ENCODE measurements around the gene SLC44A1.

The SLC44A1 gene

GRCh38 chr9:105437704-105438103 is 193.3 kb downstream of the SLC44A1 start:
- no peak for DNase-seq

DNA sequence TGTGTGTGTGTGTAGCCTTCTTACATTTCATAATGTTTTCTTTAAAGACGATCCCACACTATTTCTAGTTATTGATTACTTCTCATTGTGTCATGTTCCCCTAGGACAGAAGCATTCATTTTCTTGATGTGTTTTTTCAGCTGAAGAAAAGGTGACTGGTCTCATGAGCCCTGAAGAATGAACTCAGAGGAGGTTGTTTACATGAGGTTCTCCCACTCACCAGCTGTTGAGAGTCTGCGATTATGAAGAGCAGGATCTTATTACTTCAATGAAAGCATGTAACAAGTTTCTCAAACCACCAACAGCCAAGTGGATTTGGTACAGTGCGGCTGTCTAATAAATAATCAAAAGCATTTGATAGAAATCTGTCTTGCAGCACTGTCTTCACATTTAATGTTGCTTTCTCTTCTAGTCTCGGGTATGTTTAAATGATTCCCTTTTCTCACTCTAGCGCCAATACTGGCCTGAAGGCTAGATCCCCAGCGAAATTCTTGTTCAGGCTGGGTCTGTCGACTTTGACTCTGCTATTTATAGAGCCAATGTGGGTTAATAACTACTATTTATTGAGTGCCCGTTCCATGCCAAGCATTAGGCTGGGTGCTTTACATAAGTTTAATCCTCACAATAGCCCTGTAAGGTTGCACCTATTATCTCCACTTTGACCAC is 193.8 kb downstream of the SLC44A1 start:
- no peak for DNase-seq

DNA sequence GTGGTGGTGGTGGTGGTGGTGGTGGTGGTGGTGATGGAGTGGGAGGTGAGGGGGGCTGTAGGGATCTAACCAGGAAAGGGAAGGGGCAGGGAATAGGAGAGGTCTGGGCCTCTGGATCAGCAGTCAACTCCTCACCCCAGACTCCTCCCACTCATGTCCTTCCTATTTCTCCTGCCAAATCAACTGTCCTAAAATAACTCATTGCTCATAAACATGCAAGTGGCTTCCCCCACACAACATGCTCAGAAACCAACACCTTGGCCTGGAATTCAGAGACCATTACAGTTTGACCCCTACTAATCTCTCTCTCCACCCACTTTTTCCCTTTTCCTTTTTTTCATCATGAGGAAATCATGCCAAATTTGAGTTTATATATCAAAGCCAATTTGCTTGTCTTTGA is 195.0 kb downstream of the SLC44A1 start:
- no peak for DNase-seq

- DNase-seq = no peak
These were observed 197.2 kb downstream of the SLC44A1 start for GRCh38 chr9:105441616-105442160.

DNA sequence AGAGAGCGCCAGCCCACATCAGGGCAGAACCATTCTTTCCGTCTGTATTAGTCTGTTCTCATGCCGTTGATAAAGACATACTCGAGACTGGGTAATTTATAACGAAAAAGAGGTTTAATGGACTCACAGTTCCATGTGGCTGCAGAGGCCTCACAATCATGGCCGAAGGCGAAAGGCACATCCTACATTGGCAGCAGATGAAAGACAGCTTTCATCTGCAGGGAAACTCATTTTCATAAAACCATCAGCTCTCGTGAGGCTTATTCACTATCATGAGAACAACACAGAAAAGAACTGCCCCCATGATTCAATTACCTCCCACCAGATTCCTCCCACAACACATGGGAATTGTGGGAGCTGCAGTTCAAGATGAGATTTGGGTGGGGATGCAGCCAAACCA is 198.7 kb downstream of the SLC44A1 start:
- no peak for DNase-seq

GRCh38 chr9:105444130-105444529 is 199.7 kb downstream of the SLC44A1 start:
- DNase-seq = no peak

DNA sequence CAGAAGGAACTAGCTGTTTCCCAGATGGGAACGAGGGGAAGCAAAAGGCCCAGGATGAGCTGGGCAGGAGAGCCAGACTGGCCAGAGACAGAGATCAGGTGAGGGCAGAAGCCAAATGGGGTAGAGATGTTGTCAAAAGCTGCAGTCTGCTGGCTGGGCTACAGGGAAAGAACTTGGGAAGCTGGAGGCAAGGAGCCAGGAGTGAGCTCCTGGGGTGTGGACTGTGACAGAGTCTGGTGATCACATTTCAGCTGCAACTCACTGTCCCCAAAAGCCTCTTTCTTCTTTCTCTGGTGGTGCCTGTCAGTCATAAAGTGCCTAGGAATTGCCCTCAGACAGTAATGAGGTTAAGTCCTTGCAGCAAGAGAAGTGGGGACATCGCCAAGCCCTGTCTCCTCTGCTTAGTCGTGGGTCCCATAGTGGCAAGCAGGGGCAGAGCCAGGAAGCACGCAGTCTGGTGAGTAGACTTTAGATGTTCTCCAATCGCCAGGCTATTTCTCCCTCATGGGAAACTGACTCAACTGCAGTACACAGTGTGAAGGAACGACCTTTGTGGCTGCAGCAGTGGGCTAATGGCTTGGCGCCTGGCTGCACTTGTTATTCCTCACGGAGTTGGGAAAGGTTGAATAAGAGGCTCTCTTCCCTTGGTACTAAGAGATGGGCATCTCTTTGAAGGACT is 200.9 kb downstream of the SLC44A1 start:
- no peak for DNase-seq

DNA sequence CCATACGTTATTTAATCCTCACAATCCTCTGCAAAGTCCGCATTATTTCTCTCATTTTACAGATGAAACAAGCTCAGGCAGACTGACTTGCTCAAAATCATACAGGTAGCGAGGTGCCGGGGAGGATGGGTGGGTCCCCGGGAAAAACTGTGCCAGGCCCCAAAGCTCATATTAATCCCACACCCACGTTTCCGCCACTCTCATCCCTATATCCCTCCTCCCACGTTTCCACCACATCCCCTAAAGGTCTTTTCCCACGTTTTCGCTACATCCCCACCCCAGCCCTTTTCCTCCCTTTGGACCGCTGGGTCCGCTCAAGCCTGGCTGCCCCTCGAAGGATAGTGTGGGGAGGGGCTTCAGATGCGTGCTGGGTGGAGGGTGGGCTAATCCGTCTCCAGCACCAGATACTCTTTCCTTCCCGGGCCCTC is 202.9 kb downstream of the SLC44A1 start:
- DNase-seq = no peak

DNA sequence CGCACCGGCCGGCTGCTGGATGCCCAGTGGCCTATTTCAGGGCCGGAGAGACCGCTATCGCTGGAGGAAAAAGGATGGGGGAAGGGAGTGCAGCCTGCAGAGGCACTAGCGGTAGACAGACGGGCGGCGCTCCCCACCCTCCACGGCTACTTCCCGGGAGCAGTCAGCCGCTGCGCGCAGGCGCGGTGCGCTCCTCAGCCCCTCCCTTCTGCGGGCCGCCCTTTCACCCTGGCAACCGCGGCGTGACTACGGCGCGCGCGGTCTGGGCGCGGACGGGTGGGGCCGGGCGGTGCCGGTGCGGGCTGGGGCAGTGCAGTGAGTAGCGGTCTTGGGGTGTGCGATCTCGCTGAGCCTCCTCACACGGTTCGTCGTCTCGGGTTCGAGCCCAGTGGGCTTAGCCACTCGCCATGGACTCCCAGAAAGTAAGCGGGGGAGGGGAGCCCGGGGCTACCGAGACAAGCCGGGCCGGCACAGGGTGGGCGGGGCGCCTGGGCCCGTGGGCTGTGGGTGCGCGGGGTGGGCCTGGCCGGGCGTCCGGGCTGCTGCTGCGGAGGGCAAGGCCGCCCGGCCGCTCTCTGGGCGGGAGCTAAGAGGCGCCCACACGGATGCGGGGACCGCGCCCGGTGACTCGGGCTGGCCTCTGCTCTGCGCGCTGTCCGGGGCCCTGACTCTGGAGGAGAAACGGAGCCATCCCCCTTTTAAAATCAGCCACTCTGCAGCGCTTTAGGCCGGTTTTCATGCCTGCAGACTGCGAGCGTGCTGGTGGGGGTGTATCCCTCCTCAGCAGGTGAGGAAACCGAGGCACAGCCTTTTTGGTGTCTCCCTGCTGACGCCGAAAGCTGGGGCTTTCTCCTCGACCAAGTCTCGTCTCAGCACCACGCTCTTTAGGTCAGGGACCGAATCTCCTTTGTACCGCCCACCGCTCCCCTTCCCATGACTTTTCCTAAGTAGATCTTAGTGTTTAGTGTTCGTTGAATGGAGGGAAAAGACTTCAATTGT is 203.7 kb downstream of the SLC44A1 start, which contains the start of gene FSD1L:
FSD1L (plus strand) TSS at position 221 of the 999 bp plus-strand sequence; CDS start at position 408, 187 bp downstream.
- peak; percentile 62 for DNase-seq

GRCh38 chr9:105449081-105449480 is 204.6 kb downstream of the SLC44A1 start:
- no peak for DNase-seq

DNA sequence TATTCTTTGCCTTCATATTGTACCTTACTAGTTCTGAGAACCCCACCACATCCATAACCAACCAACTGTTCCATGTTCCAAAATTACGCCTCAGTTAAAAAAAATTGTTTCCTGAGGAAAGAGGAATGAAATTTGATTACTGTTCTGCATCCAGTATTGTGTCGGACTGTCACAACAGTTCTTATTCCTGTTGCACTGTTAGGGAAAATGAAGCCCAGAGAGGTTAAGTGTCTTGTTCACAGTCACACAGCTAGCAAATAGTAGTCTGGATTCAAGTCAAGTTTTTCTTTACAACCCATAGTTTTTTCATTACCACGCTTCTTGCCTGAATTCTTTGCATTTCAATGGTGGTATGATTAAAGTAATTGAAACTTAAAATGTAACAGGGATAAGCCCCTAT is 207.7 kb downstream of the SLC44A1 start:
- DNase-seq = no peak

DNA sequence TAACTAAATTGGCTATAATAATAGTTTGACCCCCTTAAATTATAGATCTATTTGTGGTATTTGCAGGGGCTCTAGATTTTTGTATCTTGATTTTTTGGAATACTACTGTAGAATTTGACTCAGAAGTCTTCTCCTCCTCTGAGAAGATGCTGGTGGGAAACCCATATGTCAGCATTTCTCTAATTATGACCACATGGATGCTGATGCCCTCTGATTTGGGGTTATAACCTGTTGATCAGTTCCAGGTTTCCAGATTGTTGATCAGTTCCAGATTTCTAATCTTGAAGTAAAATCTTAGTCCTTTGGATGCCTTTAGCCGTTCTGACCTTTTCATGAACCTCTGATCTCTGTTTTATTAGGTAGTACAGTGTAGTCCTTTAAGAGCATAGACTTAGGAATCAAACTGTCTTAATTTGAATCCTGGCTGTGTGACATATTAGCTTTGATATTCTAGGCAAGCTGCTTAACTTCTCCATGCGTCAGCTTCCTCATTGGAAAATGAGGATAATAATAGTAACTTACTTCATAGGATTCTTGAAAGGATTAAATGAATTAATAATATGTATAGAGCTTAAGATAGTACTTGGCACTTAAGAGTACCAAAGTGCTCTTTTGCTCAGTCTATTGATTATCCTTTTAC is 211.5 kb downstream of the SLC44A1 start:
- no peak for DNase-seq

DNA sequence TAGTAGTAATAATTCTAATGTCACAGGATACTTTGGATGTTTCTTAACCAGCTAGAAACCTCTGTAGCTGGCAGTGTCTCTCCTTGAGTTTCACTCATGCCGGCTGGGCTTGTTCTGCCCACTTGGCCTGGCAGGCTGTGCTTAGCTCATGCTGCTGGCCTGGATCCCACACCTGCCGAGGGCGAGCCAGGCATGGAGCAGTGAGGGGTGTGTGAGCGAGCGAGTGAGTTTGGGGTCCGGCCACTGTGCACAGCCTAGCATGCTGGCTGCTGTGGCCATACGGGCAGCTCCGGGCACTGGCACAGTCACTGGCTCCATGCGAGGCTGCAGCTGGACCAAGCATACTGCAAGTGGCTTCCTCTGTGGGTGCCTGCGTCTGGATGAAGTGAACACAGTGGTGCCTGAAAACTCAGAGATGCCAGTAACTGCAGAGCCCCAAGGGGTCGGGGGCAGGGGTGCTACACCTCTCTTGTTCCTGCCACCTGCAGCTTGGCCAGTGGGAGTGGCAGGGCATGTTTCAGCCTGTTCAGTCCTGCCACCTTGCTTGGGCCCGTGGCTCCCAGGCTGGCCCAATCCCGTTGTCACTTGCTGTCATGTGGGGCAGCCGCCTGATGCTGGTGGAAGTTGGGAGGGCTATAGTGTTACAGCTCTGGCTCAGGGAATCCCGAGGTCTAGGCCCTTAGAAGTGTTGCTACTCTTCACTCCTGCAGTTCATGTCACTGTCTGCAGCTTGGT is 213.3 kb downstream of the SLC44A1 start:
- DNase-seq = no peak

DNA sequence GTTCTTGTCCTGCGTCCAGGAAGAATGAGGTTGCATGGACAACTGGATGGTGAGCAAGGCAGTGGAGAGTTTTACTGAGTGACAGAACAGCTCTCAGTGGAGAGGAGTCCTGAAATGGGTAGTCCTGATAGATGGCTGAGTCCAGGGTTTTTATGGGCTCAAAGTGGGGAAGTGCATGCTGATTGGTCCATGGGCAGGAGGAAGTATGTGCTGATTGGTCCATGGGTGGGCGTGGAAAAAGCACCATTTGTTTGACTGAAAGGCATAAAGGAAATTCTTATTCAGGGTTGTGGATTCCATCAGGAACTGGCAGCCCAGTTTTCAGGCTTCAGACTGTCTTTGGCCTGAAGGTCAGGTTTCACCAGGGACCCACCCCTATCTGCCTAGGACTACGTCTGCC is 214.0 kb downstream of the SLC44A1 start:
- DNase-seq = no peak

DNA sequence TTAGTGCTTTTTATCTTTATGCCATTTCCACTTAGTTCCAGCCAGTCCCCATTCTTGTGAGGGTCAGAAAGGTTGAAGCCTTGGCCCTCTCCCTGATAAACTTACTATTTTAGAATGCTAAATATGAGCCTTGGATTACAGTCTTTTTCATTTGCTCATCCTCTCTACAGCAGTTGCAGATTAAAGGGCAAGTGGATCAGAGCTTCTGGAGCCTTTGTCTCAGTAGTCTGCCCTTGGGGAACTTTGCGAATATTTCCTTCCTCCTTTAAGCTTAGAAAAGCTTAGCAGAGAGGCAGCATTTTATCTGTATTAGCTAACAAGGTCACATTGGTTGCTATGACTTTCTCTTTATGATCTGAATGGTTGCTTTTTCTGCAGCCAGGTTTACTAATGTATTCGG is 214.9 kb downstream of the SLC44A1 start:
- no peak for DNase-seq

DNA sequence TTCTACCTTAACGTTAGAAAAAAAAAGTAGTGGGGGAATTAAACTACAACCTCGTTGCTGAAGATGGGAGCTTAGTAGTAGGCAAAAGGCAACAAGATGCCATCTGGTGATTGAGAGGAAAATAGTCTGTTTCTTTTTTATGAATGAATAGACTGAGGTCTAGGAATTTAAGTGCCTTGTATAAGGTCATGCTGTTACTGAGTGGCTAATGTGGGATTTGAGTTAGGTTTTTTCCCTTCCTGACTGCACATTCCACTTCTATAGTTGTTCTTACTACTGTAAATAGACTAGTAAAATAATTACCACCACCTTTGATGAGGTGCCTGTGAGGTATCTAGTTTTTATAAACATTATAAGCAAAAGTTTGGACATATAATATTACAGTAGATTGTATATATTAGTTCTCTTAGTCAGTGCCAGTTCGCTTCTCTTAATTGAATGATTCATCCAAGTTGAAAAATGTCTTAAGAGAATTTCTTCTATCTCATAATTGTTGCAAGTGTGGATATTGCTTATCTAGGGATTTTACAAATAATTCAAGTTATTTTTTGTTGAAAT is 222.5 kb downstream of the SLC44A1 start:
- DNase-seq = no peak

GRCh38 chr9:105468875-105469274 is 224.4 kb downstream of the SLC44A1 start:
- DNase-seq = no peak

DNA sequence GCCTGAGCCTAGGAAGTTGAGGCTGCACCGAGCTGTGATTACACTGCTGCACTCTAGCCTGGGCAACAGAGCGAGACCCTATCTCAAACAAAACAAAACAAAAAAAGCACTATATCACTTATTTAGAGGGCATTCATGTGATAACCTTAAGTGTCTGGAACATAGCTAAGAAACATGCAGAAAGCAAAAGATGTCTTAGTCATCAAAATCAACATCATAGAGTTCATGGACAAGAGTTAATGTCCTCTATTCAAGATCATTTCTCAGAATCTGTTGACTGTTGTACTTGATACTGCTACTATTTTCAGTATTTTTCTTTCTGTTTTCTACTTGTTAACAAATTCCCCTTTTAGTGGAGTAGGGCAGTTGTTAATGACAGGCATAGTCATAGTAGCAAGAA is 228.8 kb downstream of the SLC44A1 start:
- DNase-seq = no peak

DNA sequence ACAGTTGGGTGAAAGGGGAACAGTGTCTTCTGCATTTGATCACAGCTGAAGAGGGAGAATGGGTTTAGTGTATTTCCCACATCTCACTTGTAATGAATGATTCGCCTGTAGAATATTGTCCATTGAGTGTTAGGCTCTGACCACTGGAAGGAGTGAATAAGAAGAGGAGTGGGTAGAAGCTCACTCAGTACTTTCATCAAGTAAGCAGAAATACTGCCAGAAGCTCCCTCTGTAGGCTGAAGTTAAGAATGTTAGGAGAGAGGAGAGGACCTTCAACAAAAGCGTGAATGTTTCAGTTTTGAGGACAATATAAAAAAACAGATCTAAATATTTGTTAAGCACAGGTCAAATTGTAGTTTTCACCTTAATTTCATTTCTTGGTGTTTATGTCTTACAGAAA is 230.9 kb downstream of the SLC44A1 start:
- no peak for DNase-seq

GRCh38 chr9:105479846-105480245 is 235.4 kb downstream of the SLC44A1 start:
- no peak for DNase-seq

DNA sequence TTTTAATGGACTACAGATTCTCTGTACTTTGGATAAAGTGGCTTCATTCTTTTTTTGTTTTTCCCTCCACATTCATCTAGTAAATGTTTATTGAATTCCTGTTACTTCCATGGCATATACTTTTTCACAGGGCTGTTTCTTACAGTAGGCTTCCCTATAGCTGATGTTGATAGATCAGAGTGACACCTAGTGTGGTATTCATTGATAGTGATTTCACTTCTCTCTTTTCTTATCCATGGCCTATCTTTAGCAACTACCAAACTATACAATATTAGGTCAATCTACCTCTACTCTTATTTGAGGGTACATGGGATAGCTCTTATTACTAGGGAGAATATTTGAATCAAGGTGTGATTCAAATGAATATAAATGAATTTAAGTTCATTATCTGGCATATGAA is 239.2 kb downstream of the SLC44A1 start:
- DNase-seq = no peak

DNA sequence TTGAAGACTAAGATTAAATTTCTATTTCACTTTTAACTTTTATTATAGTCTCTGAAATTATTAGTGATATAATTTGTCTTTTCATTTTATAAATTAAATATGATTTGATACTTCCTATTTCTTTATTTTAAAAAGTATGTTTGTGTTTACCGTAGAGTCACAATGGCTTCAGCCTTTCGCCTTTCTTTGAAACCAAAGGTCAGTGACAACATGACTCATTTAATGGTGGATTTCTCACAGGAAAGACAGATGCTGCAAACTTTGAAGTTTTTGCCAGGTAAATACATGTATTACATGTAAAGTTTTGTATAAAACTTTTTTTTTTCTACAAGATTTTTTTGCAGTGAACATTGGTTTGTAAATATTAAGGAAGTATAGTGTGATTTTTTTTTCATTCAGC is 239.8 kb downstream of the SLC44A1 start:
- no peak for DNase-seq
